ENCODE measurements around the gene FAM98B.

The FAM98B gene

DNA sequence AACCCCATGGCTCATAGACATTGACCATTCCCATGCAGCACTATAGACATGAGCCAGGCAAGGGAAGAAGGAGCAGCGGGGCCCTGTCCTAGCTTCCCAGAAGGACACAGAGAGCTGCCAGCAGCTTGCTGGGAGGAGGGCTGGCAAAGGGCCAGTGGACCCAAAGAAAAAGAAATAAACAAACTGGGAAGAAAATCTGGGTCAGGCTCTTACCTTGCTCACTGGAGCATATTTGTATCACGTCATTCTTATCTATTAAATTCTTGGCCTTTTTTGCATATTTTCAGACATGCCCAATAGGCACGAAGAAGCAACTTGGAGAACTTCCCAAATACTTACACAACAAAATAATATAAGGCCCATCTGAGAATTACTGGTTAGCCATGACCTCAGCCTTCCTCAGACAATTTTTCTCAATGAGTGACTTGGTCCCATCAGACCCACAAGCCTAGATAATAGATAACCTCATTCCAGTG is 82.3 kb downstream of the FAM98B start:
- Mint-ChIP-seq H3K4me3 (no peak overlapping the region), H3K9me3 (no peaks in the 10 kb centered on the region), H3K36me3 (ENCODE audit: low read depth) (no peaks in the 10 kb centered on the region), H3K27me3 (ENCODE audit: low read depth) (peaks cover 3% of the 10 kb centered on the region), H3K4me1 (peaks cover 13% of the 10 kb centered on the region), H3K27ac (peak overlapping the region in 2 of 3 experiments; percentile 21 to 58)
- no peak for TF ChIP-seq CTCF (IDR thresholded peaks at IDR 0.05; ENCODE audit: unreplicated experiment in 3 of 3)

All from nephron (organoid).